Measurements from ENCODE around the gene SPDYE1.
"Not testable (repeated sequence)": the region's sequence is repeated elsewhere in the genome, so short reads cannot be mapped to it uniquely, and the experiment has no call there.

The SPDYE1 gene

DNA sequence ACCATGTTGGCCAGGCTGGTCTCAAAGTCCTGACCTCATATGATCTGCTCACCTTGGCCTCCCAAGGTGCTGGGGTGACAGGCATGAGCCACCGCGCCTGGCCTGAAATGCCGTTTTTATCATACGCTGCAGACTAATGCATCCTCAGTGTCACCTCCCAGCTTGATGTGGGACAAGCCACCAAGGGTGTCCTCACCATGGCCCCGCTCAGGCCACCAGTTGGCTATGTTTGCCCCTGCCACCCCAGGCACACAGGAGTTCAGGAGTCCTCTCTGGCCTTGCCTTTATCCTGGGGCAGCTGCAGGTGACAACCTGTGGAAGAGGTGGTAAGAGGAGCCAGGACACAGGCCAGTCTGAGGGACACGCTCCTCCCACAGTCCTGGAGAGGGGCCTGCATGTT is 3.0 kb upstream of the SPDYE1 start:
- not testable (repeated sequence) for H3K36me3 ChIP-seq (ENCODE audit: insufficient read depth, low read length); H2AFZ ChIP-seq (ENCODE audit: low read length); H3K4me2 ChIP-seq (ENCODE audit: low read length)

DNA sequence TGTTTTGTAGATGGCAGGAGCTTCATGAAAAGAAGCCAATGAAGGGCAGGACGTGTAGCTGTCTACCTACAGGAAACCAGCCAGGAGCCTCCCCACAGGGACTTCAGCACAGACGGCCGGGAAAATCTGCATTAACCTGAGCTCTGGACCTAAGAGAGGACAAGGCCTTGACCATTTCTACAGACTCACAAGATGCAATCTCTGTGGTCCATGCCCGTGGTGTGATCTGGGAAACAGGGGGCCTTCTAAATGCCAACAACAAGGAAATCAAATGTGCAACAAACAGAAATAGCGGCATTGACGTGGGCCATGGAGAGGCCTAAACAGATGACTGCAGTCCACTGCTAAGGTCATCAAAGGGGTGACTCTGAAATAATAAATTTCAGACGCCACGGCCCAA is 14.4 kb downstream of the SPDYE1 start:
- not testable (repeated sequence) for H3K9ac ChIP-seq (ENCODE audit: low read length); H2AFZ ChIP-seq (ENCODE audit: low read length); H3K9me2 ChIP-seq (ENCODE audit: low read depth, low read length); H3F3A ChIP-seq (ENCODE audit: insufficient read depth, low read length); H3K9me3 ChIP-seq (ENCODE audit: low read length); H3K27ac ChIP-seq (ENCODE audit: low read depth, low read length, poor library complexity, severe bottlenecking); H3K4me3 ChIP-seq (ENCODE audit: low read depth, low read length, poor library complexity, severe bottlenecking); H3K4me2 ChIP-seq (ENCODE audit: low read length); H3K4me1 ChIP-seq (ENCODE audit: insufficient read depth, low read length, severe bottlenecking); H3K79me2 ChIP-seq (ENCODE audit: insufficient read depth, low read length); H4K20me1 ChIP-seq (ENCODE audit: insufficient read depth, low read length); H3K27me3 ChIP-seq (ENCODE audit: insufficient read depth, low read length)
- peaks cover 11% of the 10 kb centered on the region; the same call in 1 of the 2 replicates for H3K36me3 ChIP-seq (ENCODE audit: insufficient read depth, low read length)

More for the DNA sequence above, 3.0 kb upstream of the SPDYE1 start:
- H4K20me1 ChIP-seq (ENCODE audit: insufficient read depth, low read length); H3K4me3 ChIP-seq (ENCODE audit: low read depth, low read length, poor library complexity, severe bottlenecking); H3K9ac ChIP-seq (ENCODE audit: low read length); H3K4me1 ChIP-seq (ENCODE audit: insufficient read depth, low read length, severe bottlenecking); H3K9me2 ChIP-seq (ENCODE audit: low read depth, low read length); H3K27me3 ChIP-seq (ENCODE audit: insufficient read depth, low read length); H3K79me2 ChIP-seq (ENCODE audit: insufficient read depth, low read length); H3K27ac ChIP-seq (ENCODE audit: low read depth, low read length, poor library complexity, severe bottlenecking); H3F3A ChIP-seq (ENCODE audit: insufficient read depth, low read length); H3K9me3 ChIP-seq (ENCODE audit: low read length): not testable (repeated sequence)

DNA sequence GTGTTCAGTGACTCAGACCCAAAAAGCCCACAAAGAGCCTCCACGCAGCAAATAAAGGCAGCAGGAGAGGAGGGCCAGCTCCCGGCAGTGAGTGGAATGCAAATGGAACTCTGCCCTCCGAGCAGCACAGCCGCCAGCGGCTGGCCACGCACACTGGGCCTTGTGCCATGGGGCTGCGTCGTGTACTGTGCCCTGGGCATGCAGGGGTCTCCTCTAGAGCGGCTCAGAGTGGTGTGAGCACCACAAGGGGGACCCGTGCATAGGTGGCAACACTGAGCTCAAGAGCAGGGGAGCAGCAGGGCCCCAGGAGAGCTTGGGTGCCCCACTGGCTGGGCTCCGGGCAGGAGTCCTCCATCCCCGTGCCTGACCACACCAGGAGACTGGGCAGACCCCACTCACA is 17.4 kb downstream of the SPDYE1 start:
- H3K9me3 ChIP-seq (ENCODE audit: low read length); H2AFZ ChIP-seq (ENCODE audit: low read length); H3F3A ChIP-seq (ENCODE audit: insufficient read depth, low read length); H3K27me3 ChIP-seq (ENCODE audit: insufficient read depth, low read length); H3K4me2 ChIP-seq (ENCODE audit: low read length); H3K9me2 ChIP-seq (ENCODE audit: low read depth, low read length); H3K9ac ChIP-seq (ENCODE audit: low read length); H3K4me3 ChIP-seq (ENCODE audit: low read depth, low read length, poor library complexity, severe bottlenecking); H4K20me1 ChIP-seq (ENCODE audit: insufficient read depth, low read length); H3K79me2 ChIP-seq (ENCODE audit: insufficient read depth, low read length); H3K27ac ChIP-seq (ENCODE audit: low read depth, low read length, poor library complexity, severe bottlenecking): not testable (repeated sequence)
- Histone ChIP-seq H3K36me3 (ENCODE audit: insufficient read depth, low read length) (peaks cover 11% of the 10 kb centered on the region; the same call in 1 of the 2 replicates), H3K4me1 (ENCODE audit: insufficient read depth, low read length, severe bottlenecking) (peaks cover 10% of the 10 kb centered on the region)

DNA sequence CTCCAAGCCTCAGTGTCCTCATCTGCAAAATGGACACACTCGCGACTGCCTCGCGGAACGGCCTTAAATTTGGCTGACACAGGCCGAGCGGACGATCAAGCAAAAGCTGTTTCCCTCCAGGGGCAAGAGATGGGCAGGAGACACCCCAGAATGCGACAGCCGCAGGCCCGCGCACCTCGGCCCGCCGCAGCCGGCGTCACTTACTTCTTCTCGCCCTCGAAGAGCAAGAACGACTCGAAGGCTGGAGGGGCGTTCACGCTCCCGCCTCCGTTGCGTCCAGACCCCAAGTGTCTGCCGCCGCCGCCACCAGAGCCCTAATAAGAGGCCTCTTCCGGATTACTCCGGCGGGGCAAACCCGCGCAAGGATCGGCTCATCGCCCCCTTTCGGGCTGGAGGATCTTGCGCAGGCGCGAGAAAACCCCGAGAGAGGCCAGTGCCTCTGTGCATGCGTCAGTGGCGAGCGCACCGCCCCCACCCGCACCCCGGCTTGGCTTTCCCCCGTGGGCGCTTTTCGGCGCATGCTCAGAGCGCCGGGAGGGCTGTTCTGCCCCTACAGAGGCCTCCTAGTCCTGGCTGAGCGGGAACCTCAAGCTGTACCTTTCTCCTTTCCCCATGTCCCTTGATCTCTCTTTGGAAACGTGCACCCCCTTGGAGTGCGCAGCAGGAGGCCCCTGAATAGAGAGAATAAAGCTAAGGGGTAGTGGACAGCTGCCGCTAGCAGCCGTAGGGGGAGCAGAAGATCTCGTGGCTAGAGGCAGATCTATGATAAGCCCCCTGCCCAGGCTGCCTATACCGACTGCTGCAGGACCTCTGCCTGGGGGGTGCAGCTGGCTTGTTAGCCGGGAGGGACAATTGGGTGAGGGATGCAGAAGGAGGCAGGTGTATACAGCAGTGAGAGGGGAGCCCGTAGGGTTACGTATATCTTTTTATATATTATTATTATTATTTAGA is 21.4 kb downstream of the SPDYE1 start:
- not testable (repeated sequence) for H3K79me2 ChIP-seq (ENCODE audit: insufficient read depth, low read length); H3F3A ChIP-seq (ENCODE audit: insufficient read depth, low read length); H2AFZ ChIP-seq (ENCODE audit: low read length); H3K27me3 ChIP-seq (ENCODE audit: insufficient read depth, low read length); H3K9me2 ChIP-seq (ENCODE audit: low read depth, low read length); H3K9me3 ChIP-seq (ENCODE audit: low read length); H4K20me1 ChIP-seq (ENCODE audit: insufficient read depth, low read length); H3K36me3 ChIP-seq (ENCODE audit: insufficient read depth, low read length)
- TF ChIP-seq, protein P1, sequence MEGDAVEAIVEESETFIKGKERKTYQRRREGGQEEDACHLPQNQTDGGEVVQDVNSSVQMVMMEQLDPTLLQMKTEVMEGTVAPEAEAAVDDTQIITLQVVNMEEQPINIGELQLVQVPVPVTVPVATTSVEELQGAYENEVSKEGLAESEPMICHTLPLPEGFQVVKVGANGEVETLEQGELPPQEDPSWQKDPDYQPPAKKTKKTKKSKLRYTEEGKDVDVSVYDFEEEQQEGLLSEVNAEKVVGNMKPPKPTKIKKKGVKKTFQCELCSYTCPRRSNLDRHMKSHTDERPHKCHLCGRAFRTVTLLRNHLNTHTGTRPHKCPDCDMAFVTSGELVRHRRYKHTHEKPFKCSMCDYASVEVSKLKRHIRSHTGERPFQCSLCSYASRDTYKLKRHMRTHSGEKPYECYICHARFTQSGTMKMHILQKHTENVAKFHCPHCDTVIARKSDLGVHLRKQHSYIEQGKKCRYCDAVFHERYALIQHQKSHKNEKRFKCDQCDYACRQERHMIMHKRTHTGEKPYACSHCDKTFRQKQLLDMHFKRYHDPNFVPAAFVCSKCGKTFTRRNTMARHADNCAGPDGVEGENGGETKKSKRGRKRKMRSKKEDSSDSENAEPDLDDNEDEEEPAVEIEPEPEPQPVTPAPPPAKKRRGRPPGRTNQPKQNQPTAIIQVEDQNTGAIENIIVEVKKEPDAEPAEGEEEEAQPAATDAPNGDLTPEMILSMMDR (IDR thresholded peaks at IDR 0.05; ENCODE audit: low read length): peak; percentile 76
- Histone ChIP-seq H3K9ac (ENCODE audit: low read length) (peak overlapping the region; percentile 75), H3K4me1 (ENCODE audit: insufficient read depth, low read length, severe bottlenecking) (peaks cover 15% of the 10 kb centered on the region), H3K4me3 (ENCODE audit: low read depth, low read length, poor library complexity, severe bottlenecking) (peak overlapping the region; percentile 71), H3K27ac (ENCODE audit: low read depth, low read length, poor library complexity, severe bottlenecking) (peak overlapping the region; percentile 14), H3K4me2 (ENCODE audit: low read length) (peak overlapping the region; percentile 65)

DNA sequence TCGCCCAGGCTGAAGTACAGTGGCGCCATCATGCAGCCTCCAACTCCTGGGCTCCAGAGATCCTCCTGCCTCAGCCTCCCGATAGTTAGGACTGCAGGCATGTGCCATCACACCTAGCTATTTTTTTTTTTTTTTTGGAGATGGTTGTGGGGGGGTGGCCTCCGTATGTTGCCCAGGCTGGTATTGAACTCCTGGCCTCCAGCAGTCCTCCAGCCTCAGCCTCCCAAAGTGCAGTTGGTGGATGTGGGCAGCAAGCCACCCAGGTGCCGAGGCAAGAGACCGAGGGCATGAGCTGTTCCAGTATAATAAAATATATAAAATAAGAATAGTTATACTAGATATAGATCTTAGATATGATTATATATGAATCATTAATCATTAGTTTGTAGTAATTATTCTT is 22.1 kb downstream of the SPDYE1 start:
- not testable (repeated sequence) for H3K4me2 ChIP-seq (ENCODE audit: low read length); H3K27ac ChIP-seq (ENCODE audit: low read depth, low read length, poor library complexity, severe bottlenecking); H3F3A ChIP-seq (ENCODE audit: insufficient read depth, low read length); H2AFZ ChIP-seq (ENCODE audit: low read length); H4K20me1 ChIP-seq (ENCODE audit: insufficient read depth, low read length); H3K79me2 ChIP-seq (ENCODE audit: insufficient read depth, low read length); H3K9ac ChIP-seq (ENCODE audit: low read length); H3K4me3 ChIP-seq (ENCODE audit: low read depth, low read length, poor library complexity, severe bottlenecking); H3K27me3 ChIP-seq (ENCODE audit: insufficient read depth, low read length); H3K36me3 ChIP-seq (ENCODE audit: insufficient read depth, low read length); H3K9me3 ChIP-seq (ENCODE audit: low read length); H3K9me2 ChIP-seq (ENCODE audit: low read depth, low read length)
- peaks cover 15% of the 10 kb centered on the region for H3K4me1 ChIP-seq (ENCODE audit: insufficient read depth, low read length, severe bottlenecking)

DNA sequence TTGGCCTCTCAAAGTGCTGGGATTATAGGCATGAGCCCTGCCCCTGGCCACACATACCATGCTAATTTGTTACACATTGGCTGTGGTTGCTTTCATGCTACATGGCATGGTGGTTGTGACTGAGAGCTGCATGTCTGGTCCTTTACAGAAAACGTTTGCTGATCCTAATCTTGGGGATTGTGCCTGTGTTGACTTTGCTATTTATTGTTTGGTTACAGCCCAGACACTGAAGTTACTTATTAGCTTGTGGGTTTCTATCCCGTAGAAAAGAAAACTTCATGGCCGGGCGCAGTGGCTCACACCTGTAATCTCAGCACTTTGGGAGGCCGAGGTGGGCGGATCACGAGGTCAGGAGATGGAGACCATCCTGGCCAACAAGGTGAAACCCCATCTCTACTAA is 24.4 kb downstream of the SPDYE1 start:
- not testable (repeated sequence) for H4K20me1 ChIP-seq (ENCODE audit: insufficient read depth, low read length); H3K4me3 ChIP-seq (ENCODE audit: low read depth, low read length, poor library complexity, severe bottlenecking); H3K9me2 ChIP-seq (ENCODE audit: low read depth, low read length); H2AFZ ChIP-seq (ENCODE audit: low read length); H3K9me3 ChIP-seq (ENCODE audit: low read length); H3F3A ChIP-seq (ENCODE audit: insufficient read depth, low read length); H3K27ac ChIP-seq (ENCODE audit: low read depth, low read length, poor library complexity, severe bottlenecking); H3K36me3 ChIP-seq (ENCODE audit: insufficient read depth, low read length); H3K4me2 ChIP-seq (ENCODE audit: low read length); H3K79me2 ChIP-seq (ENCODE audit: insufficient read depth, low read length); H3K27me3 ChIP-seq (ENCODE audit: insufficient read depth, low read length); H3K9ac ChIP-seq (ENCODE audit: low read length)
- peaks cover 15% of the 10 kb centered on the region for H3K4me1 ChIP-seq (ENCODE audit: insufficient read depth, low read length, severe bottlenecking)

DNA sequence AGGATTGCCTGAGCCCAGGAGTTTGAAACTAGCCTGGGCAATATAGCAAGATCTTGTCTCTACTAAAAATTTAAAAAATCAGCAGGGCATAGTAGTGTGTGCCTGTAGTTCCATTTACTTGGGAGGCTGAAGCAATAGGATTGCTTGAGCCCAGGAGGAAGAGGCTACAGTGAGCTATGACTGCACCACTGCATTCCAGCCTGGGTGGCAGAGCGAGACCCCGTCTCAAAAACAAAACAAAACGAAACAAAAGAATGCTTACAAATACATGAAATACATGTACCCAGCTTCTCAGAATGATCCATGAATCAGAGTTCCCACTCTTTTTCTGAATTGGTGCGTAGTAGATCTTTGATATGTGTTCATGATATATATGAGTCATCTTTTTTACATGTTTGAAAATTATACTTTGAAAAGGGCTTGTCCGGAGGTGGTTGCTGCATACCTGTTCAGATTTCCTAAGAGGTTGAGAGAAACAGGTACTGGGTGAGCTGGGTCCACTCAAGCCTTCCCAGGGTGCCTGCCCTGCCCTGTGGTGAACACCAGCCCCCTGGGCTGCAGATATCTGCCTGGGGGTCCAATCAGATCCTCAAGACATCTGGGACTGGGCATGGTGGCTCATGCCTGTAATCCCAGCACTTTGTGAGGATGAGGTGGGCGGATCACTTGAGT is 25.2 kb downstream of the SPDYE1 start:
- not testable (repeated sequence) for H3K4me3 ChIP-seq (ENCODE audit: low read depth, low read length, poor library complexity, severe bottlenecking); H3K9me2 ChIP-seq (ENCODE audit: low read depth, low read length); H4K20me1 ChIP-seq (ENCODE audit: insufficient read depth, low read length); H3K9me3 ChIP-seq (ENCODE audit: low read length); H3K36me3 ChIP-seq (ENCODE audit: insufficient read depth, low read length); H2AFZ ChIP-seq (ENCODE audit: low read length); H3K79me2 ChIP-seq (ENCODE audit: insufficient read depth, low read length); H3K9ac ChIP-seq (ENCODE audit: low read length); H3K27ac ChIP-seq (ENCODE audit: low read depth, low read length, poor library complexity, severe bottlenecking); H3K27me3 ChIP-seq (ENCODE audit: insufficient read depth, low read length); H3K4me2 ChIP-seq (ENCODE audit: low read length); H3F3A ChIP-seq (ENCODE audit: insufficient read depth, low read length)
- H3K4me1 ChIP-seq (ENCODE audit: insufficient read depth, low read length, severe bottlenecking): peaks cover 11% of the 10 kb centered on the region

Measured in OCI-LY1 (cell line).